OCI-M1 (cell line): Measurements from ENCODE around the gene SPCS1.
"Not testable (repeated sequence)": the region's sequence is repeated elsewhere in the genome, so short reads cannot be mapped to it uniquely, and the experiment has no call there.

Experiments
- DNase-seq: peaks from one replicate; lab custom pipeline; 2025; lab: John Stamatoyannopoulos, UW

Gene SPCS1

DNA sequence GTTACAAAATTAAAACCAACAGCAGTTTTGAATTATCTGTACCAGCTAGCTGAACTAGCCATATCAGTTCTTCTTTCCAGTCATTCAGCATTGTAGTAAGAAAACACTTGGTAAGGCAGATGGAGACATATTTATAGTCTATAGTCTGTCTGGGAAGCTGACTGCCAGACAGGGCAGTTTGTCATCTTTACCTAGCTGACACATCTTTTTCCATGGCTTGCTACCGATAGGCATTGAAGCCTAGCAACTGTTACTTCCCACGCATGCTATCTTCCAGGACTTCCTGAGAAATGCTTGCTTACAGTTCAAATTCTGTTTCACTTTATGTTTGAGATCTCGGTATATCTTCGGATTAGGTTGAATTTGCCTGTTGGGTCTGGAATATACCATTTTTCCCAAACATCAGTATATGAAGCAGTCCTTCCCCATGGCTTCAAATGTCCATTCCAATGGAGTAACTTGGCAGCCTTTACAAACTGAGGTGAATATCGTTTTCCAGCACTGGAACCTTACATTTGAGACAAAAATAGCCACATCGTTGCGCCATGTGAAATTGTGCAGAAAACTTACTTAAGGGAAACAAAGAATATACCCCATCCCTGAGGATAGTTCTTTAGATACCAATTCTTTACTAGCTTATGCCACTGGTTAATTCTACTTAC, 11.2 kb upstream of the SPCS1 start:
- no peak for DNase-seq

DNA sequence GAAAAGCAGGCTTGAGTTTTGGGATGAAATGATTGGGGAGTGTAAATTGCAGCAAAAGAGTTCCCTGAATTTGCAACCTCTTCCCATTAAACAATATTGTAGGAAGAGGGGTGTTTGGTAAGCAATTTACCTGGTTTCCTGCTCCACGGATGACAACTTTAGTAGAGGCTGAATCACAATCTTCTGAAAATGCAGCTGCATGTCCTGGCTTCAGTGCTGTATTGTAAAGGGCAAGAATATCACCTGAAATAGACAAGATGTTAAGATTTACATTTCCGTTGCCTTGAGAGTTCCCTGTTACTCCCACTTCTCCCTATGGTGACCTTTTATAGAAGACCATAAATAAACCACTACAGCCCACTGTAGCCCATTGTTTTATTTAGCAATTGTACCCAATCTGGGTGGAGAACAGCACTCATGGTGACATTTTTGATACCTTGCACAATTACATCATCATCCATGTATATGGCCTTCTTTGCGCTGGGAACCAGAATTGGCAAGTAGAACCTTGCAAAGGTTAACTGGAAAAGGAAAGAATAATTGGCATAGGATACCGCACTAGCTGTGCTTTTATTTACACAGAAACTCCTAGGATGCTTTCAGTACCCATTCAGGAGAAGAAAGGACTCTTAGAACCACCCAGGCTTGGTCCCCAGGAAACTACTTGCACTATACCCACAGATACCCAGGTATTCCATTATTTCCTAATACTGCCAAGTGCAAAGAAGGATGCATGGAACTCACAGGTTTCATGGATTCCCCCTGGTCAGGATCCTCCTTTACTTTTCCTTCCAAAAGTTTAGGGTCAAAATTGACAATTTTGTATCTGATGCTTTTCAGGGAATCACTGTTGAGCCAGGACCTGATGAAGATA, 9.9 kb upstream of the SPCS1 start:
- no peak for DNase-seq

DNA sequence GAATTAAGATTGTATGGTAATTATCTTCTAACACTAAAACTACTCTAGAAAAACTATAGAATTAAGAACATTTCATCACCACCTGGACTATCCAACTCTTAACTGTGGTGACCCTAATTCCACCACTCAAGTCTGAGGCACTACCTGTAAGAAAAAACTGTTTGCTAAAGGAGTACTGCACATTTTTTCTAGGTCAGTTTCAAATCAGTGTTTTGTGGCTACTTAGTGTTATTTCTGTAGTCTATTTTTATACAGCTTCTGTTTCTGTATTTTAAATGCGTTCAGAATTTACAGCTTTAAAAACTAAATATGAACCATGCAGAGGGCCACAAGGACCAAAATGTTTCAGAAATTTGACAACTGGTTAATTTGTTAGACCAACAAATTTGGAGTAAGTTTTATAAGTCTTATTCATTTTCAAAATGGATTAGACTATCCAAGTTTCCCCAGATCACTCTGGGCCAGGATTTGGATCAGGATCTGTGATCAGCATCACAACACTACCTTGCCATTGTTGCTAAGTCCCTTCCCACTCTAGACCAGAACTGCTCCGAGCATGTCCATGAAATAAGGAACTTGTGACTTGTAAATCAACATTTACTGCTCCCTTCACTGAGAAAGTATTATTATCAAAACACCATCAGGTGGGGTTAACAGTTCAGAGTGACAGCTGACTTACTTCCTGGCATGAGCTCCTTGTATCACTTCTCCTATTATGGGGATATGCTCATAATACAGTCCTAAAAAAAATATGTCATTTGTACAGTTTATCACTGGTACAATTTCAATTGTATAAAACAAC, 8.9 kb upstream of the SPCS1 start:
- DNase-seq, result no peak

DNA sequence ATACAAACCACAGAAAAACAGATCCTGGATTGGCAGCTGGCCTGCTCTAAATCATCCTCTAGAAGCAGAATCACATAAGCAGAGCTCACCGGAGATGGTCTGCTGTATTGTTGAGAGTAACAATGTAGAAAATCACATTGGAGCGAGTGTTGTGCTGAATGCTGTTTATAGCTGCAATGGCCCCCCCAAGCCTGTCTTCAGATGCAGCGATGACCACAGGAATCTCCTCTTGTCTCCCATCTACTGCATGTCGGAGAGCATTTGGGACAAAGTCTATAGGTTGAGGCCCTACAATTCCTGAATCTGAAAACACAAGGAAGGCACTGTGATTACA, 8.3 kb upstream of the SPCS1 start:
- DNase-seq, result no peak

DNA sequence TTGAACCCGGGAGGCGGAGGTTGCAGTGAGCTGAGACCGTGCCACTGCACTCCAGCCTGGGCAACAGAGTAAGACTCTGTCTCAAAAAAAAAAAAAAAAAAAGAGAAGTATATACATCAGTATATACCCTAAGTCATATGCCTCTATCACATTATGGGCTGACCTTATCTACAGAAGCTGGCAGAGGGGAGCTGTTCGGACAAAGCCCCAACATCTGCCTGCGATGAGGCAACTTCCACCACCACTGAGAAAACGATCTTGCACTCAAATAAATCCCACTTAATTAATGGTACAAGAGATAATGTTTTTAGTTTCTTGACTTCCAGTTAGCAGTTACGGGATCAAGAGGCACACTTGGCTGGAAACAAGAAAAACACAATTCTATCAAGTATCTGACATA, 2.6 kb upstream of the SPCS1 start:
- DNase-seq, result peak; percentile 13

DNA sequence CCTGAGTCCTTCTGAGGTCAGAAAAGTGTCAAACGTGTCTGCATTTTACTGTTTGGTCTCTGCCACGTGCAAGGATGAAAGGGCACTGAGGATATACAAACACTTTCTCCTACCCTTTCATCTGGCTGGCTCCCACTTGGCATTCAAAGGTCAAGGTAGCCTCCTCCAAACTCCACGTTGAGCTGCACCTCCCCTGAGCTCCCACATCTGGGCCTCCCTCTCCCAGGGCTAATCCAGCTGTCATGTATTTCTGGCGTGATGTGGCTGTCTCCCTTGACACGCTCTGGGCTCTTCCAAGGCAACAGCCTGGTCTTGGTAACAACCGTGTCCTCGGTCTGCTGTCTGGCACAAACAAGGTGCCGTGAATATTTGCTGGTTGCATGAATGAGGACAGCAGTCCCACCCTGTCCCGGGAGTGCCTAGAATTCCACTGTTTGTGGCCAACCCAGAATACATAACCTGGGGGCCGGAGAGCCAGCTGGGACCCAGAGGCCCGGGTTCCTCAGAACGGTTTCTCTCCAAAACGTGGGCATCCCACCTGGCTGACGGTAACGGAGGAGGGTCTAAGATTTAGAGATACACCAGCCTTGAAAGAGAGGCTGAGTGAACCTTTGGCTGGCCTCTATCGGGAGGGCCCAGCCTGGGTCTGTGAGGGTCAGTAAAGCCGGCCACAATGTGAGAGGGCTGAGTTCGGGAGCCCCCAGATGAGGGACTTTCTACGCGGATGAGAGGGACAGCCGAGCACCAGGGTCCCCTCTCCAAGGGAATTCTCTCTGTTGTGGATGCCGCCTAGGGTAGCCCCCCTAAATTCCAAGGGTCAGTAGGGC, 1.1 kb upstream of the SPCS1 start:
- DNase-seq, result peak; percentile 51

DNA sequence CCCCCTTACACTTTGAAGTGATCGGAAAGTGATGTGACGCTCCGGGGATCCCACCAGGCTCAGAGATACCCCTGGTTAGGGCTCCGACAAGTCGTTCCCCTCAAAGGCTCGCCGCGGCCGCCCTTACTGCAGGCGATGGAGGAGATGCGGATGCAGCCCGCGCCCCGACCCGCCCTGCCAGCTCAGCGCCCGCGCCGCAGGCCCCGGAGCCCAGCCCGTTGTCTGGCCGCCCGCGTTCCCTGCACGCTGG, 543 bp upstream of the SPCS1 start:
- no peak for DNase-seq

DNA sequence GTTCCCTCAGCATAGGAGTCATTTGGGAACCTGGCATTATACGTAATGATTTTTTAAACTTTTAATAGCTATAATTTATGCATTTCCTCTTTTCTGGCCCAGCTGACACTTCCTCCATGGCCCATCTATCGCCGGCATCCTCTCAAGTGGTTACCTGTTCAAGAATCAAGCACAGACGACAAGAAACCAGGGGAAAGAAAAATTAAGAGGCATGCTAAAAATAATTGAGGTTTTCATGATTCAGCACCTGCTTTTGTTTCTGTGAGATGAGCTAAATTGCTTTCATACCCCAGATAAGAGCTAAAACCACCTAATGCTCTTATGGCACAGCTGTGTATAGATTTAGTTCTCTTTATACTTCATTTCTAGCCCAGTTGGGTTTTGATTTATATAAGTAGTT, 1.7 kb downstream of the SPCS1 start:
- no peak for DNase-seq

DNA sequence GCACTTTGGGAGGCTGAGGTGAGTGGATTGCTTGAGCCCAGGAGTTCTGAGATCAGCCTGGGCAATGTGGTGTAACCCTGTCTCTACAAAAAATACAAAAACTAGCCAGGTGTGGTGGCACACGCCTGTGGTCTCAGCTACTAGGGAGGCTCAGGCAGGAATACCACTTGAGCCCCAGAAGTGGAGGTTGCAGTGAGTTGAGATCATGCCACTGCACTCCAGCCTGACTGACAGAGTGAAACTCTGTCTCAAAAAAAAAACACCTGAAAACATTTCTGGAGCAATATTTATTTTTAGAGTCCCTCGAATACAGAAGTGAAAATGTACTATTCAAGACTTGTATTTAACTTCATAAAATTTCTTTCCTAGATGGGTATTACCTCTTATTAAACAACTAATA, 4.6 kb downstream of the SPCS1 start:
- no peak for DNase-seq

DNA sequence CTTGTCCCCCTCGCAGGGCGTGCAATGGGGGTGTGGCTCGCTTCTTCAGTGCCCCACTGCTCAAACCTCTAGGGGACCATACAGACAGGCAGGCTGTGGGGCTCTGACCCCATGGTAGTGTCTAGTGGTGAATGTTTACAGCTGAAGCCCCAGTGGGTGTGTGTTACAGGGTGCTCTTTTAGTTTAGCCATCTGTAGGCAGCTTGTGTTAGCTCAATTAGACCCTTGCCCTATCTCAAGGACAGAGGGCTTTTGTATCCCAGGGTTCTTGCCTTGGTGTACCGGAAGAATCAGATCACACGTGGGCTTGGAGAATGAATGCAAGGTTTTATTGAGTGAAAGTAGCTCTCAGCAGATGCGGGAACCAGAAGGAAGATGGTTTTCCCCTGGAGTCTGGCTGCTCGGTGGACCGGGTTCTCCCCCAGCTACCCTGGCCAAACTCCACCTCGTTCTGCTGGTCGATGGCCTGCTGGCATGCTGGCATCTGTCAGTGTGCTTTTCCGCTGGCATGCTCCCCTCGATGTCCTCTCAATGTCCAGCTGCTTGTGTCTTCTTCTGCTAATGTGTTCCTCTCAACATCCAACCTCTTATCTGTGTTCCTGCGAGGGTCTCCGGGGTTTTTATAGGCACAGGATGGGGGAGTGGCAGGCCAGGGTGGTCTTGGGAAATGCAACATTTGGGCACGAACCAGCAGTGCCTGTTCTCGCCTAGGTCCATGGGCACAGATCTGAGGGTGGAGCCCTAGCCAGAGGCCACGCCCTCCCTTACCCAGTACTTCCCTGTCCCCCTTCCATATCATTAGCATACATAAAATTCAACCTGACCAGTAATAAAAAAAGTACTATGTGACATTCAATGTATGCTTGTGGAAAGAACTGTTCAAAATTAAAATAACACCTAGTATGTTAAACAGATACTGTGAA, 6.6 kb downstream of the SPCS1 start:
- DNase-seq, result no peak

DNA sequence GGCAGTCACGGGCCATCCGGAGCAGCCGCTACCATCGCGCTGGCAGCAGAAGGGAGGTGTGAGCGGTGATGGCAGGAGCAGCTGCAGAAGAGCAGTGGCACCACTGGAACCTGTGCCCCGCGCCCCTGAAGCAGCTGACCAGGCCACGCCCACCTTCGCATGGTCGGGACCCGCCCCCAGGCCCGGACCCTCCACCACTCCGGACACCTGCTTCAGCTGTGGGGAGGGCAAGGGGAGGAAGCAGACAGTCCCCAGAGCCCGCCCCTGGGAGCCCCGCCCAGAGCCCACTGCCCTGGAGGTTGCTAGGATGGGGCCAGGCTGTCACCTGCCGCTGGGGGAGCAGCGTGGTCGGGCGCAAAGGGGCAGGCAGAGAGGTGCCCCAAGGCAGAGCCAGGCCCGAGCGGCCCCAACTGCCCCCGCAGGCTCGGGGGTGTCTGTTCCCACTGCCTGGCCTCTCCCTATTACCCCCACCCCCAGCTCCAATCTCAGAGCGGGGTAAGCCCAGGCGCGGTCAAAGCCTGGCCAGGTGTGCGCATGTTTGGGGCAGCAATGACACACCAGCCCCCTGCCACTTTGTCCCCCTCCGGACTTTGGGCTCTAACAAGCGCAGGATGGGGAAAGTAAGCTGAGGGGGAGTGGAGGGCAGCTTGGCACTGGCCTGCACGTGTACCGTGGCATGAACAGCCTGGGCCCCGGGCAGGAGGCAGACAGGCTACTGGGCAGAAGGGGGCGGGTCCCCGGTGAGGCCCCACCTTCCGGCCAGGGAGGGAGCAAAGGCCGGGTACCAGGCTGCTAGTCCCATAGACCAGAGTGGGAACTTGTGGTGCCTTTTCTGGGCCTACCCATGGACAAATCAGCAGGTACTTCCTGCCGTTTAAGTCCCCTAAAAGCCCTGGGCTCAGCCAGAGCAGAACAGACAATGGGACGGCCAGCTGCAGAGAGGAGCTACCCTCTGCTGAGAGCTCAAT, 8.7 kb downstream of the SPCS1 start:
- no peak for DNase-seq

DNA sequence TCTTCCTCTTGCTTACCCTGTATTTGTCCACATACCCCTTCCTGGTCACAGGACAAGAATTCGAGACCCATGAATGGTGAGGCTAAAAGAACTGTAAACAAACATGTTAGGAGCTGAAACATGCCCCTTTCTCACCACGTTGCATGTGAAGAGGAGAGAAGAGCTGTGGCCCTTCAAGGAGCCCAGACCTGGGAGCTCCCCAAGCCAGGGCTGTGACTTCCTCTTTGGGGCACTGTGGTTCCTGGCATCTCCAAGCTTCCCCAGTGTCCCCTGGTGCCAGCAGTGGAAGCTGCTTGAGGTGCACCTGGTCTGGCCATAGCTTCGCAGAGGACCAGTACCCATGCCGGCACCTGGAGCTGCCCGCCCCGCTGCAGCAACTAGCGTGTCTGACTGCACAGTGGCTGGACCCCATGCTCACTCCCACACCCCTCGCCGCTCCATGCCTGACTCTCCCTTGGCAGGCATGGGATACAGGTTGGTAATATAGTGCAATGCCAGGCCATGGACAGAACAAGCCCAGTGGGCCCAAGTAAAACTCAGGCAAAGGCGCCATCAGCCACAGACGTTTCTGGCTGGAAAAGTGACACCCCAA, 9.9 kb downstream of the SPCS1 start:
- no peak for DNase-seq

DNA sequence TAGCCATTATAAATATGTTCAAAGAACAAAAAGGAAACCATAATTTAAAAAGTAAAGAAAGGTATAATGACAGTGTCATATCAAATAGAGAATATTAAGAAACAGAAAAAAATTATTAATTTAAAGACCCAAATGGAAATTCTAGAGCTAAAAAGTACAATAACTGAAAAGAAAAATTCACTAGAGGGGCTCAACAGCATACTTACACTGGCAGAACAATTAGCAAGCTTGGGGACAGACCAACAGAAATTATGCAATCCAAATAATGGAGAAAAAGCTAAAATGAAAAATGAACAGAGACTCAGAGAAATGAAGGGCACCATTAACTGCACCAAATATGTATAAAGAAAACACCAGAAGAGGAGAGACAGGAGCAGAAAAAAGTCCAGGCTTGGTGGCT, 13.7 kb downstream of the SPCS1 start:
- DNase-seq, result no peak

DNA sequence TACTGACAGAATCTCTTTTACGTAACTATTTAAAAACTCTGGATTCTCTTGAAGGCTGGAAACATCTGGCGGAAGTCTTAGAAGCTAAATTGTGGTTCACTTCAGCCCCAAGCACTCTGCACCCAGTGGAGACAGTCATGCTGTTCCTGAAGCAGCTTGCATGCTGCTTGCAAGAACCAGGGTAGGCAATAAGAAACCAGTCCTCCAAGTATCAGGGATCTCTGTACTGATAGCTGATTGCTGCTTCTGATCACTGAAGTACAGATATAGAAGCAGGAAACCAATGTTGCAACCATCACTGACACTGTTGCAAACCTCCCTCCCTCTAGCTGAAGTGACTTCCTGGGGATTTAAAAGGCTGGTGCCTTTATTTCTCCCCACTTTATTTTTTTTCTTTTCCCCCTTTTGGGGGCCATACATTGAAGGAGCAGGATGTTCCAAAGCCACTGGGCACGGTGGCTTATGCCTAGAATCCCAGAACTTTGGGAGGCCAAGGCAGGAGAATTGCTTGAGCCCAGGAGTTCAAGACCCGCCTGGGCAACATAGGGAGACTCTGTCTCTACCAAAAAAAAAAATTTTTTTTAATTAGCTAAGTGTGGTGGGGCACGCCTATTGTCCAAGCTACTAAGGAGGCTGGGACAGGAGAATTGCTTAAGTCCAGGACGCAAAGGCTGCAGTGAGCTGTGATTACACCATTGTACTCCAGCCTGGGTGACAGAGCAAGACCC, 15.3 kb downstream of the SPCS1 start:
- DNase-seq, result no peak

DNA sequence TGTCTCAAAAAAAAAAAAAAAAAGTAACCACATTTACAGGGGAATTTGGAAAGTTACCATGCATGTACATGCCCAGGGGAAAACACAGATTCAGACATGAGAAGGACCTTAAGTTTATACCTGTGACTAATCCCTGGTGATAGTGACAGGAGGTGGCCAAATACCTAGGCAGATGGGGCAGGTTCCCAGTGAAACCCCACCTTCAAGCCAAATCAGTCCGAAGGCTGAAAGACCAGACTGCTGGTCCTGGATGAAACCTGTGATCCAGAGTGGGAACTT, 15.8 kb downstream of the SPCS1 start:
- DNase-seq, result no peak

DNA sequence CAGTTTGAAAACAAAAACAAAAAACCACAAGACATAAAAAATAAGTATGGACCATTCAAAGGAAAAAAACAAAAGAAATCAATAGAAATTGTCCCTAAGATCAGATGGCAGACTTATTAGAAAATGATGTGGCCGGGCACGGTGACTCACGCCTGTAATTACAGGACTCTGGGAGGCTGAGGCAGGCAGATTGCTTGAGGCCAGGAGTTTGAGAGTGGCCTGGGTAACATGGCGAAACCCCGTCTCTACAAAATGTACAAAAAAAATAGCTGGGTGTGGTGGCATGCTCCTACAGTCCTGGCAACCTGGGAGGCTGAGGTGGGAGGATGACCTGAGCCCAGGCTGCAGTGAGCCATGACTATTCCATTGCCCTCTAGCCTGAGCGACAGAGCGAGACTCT, 16.6 kb downstream of the SPCS1 start:
- no peak for DNase-seq

DNA sequence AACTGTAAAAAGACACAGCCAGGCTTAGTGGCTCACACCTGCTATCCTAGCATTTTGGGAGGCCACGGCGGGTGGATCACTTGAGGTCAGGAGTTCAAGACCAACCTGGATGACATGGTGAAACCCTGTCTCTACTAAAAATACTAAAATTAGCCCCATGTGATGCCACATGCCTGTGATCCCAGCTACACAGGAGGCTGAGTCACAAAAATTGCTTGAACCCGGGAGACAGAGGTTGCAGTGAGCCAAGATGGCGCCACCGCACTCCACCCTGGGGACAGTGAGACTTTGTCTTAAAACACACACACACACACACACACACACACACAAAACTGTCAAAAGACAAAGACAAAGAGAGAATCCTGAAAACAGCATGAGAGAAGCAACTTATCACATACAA, 18.0 kb downstream of the SPCS1 start:
- no peak for DNase-seq

DNA sequence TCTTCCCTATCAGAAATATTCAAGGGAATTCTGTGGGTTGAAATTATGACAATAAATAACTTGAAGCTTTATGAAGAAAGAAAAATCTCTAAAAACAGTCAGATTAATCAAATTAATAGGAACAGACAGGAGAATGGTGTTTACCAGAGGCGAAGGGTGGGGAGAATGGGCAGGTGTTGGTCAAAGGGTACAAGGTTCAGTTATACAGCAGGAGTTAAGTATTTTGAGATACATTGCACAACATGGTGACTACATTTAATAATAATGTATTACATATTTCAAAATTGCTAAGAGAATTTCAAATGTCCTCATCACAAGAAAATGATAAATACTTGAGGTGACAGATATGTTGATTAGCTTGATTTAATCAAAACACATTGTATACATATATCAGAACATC, 18.6 kb downstream of the SPCS1 start:
- no peak for DNase-seq

DNA sequence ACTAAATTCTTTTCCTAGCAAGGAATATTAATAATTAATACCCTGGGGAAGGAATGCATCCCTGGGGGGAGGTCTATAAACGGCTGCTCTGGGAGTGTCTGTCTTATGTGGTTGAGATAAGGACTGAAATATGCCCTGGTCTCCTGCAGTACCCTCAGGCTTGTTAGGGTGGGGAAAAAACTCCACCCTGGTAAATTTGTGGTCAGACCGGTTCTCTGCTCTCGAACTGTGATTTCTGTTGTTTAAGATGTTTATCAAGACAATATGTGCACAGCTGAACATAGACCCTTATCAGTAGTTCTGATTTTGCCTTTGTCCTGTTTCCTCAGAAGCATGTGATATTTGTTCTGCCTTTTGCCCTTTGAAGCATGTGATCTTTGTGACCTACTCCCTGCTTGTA, 22.8 kb downstream of the SPCS1 start:
- not testable (repeated sequence) for DNase-seq
